Hippocampal formation (tissue), 2 donors: Measurements from ENCODE around the gene SIRT7.
A peak's percentile ranks its signal among the peaks of the same experiment; 100 is the strongest.
"Not testable (repeated sequence)": the region's sequence is repeated elsewhere in the genome, so short reads cannot be mapped to it uniquely, and the experiment has no call there.

Source experiments
- DNase-seq, 2 donors: peaks; one replicate each; lab custom pipeline; 2025; lab: John Stamatoyannopoulos, UW

SIRT7 gene

DNA sequence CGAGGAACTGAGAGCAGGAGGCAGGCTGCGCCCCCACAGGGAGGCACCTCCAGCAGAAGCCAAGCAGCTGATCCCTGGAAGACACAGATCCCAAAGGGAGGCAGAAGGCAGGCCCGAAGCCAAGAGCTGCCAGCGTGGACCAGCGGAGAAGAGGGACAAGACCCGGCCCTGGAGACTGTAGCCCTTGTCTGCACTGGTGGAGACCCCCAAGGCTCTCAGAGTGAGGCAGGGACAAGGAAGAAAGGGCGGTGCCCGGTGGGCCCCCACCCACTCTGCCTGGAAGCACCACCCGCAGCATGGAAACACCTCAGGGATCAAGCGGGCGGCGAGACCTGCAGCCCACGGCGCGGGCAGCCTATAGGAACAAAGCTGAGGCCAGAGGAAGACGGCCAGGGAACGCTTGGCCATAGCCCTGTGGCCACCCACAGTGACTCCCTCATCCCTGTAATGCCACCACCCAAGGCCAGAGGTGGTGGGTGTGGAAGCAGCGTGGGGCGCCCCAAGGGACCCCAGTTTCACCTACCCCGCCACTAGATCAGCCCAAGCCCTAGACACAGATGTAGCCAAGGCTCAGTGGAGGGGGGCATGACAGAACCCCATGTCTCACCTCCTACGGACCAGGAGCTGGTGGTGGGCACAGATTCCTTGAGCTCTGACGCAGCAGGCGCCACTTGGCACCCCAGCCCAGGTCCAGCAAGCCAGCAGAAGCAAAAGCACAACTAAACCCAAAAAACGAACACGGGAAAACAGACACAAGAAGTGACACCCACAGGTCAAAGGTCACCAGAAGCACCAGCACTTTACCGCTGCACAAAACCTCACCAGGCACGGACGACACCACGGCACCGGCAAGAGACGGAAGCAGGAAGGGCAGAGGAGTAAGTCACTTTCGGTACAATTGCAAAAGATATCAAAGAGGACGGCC lies 2.9 kb upstream of the SIRT7 start:
- DNase-seq: no peak

- no peak for DNase-seq
Measured at GRCh38 chr17:81918832-81919545, 1.0 kb upstream of the SIRT7 start.

GRCh38 chr17:81918333-81918669 lies 325 bp upstream of the SIRT7 start:
- not testable (repeated sequence) for DNase-seq

- no peak for DNase-seq
Measured at GRCh38 chr17:81916234-81917001, 1.6 kb downstream of the SIRT7 start.

- no peak for DNase-seq
Measured at GRCh38 chr17:81915331-81915730, 2.6 kb downstream of the SIRT7 start.

GRCh38 chr17:81914103-81914850 lies 3.7 kb downstream of the SIRT7 start:
- DNase-seq: no peak

DNA sequence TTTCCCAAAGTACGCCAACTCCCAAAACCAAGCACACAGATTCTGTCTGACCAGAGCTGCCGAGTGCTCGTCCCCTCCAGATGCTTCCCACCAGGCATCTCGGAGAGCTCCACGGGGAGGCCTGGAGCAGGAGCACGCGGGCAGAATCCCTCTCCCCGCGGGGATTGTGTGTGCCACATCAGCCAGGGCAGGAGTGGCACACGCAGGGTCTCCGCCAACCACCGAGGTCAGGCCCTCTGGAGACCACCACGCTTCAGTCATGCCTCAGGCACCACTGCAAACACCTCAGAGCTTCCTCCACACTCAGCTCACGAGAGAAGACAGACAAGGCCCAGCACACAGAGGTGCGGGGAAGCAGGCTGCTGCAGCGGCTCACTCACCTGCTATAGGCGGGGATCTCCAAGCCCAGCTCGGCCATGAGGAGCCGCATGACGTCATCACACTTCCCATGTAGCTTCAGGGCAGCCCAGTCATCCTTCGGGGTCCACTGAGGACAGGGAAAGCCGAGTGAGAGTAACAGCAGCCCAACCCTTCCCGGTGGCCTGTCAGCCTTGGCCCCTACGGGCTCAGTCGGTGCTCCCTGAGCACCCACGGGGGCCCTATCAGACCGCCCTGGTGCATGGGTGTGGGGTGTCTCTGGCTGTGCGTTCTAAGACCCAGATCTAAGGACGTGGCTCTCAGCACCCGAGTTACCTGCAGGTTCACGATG lies 4.4 kb downstream of the SIRT7 start:
- DNase-seq: no peak

DNA sequence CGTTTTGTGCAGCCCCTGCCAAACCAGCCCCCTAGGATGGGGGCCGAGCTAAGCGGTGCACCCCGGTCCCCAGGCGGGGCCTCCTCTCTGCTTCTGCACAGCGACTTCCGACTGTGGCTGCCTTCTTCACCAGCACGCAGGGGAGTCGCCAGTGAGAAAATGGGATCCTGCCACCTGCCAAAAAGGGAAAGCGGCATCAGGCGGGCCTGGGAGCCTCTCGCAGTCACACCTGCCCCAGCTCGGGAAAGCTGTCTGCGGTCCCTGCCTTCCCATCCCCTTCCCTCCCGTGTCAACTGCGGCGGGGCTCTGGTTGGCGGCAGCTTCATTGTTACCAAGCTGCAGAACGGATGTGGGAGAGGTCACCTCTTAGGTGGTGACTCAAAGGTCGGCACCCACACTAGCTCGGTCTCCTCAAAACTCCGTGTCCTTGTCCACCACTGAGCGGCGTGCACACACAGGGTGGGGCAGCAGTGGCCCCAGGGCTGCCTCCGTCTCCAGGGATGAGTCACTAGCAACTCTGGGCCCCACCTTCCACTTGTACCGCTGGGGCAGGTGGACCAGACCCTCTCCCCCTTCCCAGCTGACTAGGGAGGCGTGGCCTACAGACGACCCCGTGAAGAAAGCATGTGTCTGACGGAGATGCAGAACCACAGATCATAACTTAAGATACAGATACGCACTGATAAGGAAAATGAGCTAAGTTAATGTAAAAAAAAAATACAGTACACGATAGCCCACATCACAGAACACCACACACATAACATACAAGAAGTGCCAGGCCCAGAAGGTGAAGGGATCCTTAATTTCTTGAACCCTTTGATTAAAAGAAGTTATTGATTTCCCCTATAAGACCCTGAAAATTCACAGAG lies 5.3 kb downstream of the SIRT7 start:
- DNase-seq: no peak

GRCh38 chr17:81911969-81912368 lies 6.0 kb downstream of the SIRT7 start:
- DNase-seq: no peak

- DNase-seq: peak; percentile 82 to 86
Measured at GRCh38 chr17:81911277-81911961, 6.6 kb downstream of the SIRT7 start, which contains the start of gene PCYT2. Gene PCYT2 (minus strand): TSS chr17:81911399. CDS start chr17:81911355, 44 bp downstream.

DNA sequence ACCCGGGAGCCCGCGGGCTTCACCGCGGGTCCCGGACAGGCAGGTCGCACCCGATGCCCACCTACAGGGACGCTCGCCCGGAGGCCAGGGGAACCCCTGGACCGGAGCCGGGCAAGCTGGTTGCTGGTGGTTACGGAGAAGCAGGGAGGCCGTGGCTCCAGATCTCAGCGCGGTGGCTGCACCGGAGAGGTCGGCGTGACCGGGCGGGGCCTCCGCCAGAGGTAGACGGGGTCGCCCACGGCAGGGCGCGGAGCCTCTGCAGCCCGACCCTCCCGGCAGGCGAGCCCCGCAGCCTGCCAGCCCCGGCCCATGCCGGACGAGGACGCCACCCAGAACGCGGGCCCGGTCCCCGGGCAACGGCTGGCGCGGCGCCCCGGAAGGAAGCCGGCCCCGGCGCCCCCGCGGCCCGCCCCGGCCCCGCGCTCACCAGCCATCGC lies 7.1 kb downstream of the SIRT7 start:
- no peak for DNase-seq

GRCh38 chr17:81909966-81910839 lies 7.8 kb downstream of the SIRT7 start:
- DNase-seq: no peak

DNA sequence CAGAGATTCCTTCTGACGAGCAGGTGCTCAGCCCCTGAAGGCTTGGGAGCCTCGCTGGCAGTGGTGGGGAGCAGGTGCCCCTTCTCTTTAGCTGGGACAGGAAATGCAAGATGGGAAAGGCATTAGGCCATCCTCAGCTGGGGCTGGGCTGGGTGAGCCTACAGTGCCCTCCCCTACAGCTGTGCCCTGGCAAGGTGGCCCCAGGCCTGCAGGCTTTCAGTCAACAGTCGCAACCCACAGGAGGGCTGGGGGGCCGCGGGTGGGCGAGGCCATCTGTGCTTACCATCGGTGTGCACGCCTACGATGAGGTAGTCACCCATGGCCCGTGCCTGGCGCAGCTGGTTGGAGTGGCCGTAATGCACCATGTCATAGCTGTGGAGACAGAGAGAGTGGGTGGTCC lies 8.7 kb downstream of the SIRT7 start:
- no peak for DNase-seq

DNA sequence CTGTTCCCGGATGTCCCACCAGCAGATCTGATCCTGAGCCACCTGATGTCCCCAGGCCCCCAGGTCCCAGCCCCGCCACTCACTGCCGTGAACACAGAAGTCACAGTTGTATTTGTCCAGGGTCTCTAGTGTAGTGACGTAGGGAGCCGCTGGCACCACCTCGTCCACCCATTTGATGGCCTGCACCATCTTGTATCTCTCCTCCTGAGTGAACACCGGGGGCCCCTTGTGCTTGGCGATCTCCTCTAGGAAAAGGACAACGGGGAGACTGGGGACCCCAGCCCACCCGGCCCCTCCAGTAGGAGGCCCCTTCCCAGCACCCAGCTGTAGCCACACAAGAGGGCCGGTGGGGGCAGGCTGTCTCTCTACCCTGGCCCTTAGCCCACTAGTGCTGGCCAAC lies 9.2 kb downstream of the SIRT7 start:
- no peak for DNase-seq

GRCh38 chr17:81907219-81908145 lies 10.5 kb downstream of the SIRT7 start:
- no peak for DNase-seq

DNA sequence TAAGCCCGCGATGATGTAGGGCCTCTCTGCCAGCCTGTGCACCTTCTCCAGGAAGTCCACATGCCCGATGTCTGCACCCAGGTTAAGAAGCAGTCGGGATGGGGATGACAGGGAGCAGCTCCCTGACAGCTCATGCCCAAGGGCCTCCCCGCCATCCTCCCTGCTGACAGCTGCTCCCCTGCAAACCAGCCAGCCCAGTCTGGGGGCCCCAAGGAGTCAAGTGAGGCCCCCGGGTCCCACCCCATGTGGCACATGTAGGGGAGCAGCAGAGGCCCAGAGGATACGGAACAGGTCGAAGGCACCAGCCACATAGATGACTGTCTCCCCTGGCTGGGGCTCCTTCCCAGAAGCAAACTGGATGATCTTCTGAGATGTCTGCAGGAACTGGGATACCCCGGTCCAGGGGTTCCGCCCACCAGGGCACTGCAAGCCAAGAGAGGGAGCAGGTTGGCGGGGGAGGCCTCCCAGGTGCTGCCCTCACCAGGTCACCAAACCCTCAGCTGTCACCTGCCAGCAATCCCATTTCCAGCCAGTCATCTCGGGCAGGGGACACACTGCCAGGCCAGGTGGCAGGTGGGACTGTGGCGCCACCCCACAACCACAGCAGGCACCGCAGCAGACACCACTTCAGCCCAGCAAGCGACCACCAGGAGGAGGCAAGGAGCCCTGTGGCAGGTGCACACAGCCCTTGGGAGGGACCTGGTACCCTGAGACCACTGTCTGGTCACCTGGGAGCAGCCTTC lies 11.3 kb downstream of the SIRT7 start:
- no peak for DNase-seq

DNA sequence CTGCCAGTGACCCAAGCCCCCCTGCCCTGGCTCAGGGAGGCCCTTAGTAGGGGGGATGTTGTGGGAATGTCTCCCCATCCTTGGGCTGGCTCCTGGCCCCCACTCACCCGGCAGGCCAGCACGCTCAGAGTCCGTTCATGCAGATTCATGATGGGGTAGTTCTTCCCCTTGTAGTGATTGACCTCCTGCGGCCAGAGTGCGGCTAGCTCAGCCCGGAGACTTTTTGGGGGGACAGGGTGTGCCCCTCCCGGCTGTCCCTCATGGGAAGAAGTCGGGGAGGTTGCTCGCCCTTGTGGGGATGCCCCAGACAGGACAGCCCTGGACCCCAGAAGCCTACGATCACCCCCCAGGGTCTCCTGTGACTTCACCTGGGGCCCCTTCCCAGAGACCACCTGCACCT lies 12.0 kb downstream of the SIRT7 start:
- no peak for DNase-seq
